Activated effector memory CD4-positive, alpha-beta T cell treated with Interleukin-2 at 50 U/mL for 16 hours (primary cell): ENCODE data around the gene SYNJ1.
A peak's percentile ranks its signal among the peaks of the same experiment; 100 is the strongest.
"Not testable (repeated sequence)": the region's sequence is repeated elsewhere in the genome, so short reads cannot be mapped to it uniquely, and the experiment has no call there.

Experiments used
- DNase-seq: peaks from one replicate; pipeline ENCODE4 v3.0.0-alpha.2; 2020

Gene SYNJ1

GRCh38 chr21:32727687-32728455, at the start of gene SYNJ1:
Gene SYNJ1, minus strand, starts transcription at chr21:32728013. Its CDS starts 1,118 bp downstream, at chr21:32726895.
- peak; percentile 91 for DNase-seq

- no peak for DNase-seq
Measured at GRCh38 chr21:32777269-32777668, 49.5 kb upstream of the SYNJ1 start.

GRCh38 chr21:32776743-32777142, 48.9 kb upstream of the SYNJ1 start:
- no peak for DNase-seq

GRCh38 chr21:32773048-32773344, 45.2 kb upstream of the SYNJ1 start:
- DNase-seq: not testable (repeated sequence)

- DNase-seq: peak; percentile 33
Measured at GRCh38 chr21:32772281-32773047, 44.7 kb upstream of the SYNJ1 start.

- no peak for DNase-seq
Measured at GRCh38 chr21:32770871-32771523, 43.2 kb upstream of the SYNJ1 start.

- no peak for DNase-seq
Measured at GRCh38 chr21:32768530-32768929, 40.7 kb upstream of the SYNJ1 start.

GRCh38 chr21:32765058-32765457, 37.2 kb upstream of the SYNJ1 start:
- DNase-seq: no peak

GRCh38 chr21:32764186-32764585, 36.4 kb upstream of the SYNJ1 start:
- DNase-seq: no peak

GRCh38 chr21:32757804-32758203, 30.0 kb upstream of the SYNJ1 start:
- DNase-seq: no peak

GRCh38 chr21:32756096-32756495, 28.3 kb upstream of the SYNJ1 start:
- DNase-seq: no peak

- no peak for DNase-seq
Measured at GRCh38 chr21:32753818-32754585, 26.2 kb upstream of the SYNJ1 start.

- DNase-seq: no peak
Measured at GRCh38 chr21:32750405-32750804, 22.6 kb upstream of the SYNJ1 start.

GRCh38 chr21:32749662-32750061, 21.8 kb upstream of the SYNJ1 start:
- no peak for DNase-seq

GRCh38 chr21:32748529-32748928, 20.7 kb upstream of the SYNJ1 start:
- DNase-seq: no peak

- DNase-seq: no peak
Measured at GRCh38 chr21:32747396-32747795, 19.6 kb upstream of the SYNJ1 start.

GRCh38 chr21:32746711-32747110, 18.9 kb upstream of the SYNJ1 start:
- not testable (repeated sequence) for DNase-seq

GRCh38 chr21:32742396-32742795, 14.6 kb upstream of the SYNJ1 start:
- no peak for DNase-seq

- no peak for DNase-seq
Measured at GRCh38 chr21:32741336-32741735, 13.5 kb upstream of the SYNJ1 start.

- DNase-seq: no peak
Measured at GRCh38 chr21:32739946-32740345, 12.1 kb upstream of the SYNJ1 start.

- not testable (repeated sequence) for DNase-seq
Measured at GRCh38 chr21:32736083-32736482, 8.3 kb upstream of the SYNJ1 start.

- DNase-seq: no peak
Measured at GRCh38 chr21:32735524-32735923, 7.7 kb upstream of the SYNJ1 start.

GRCh38 chr21:32733990-32734613, 6.3 kb upstream of the SYNJ1 start:
- DNase-seq: no peak
